Measurements from ENCODE around the gene CPT1C. TPM values are rescaled to one million over a fixed set of nuclear protein-coding genes. Genes with fewer than 3 reads are reported as not detected.

CPT1C gene
- polyA plus RNA-seq, 1 donor from 2014 or later = 204 TPM

GRCh38 chr19:49738268-49738667 is 47.4 kb downstream of the CPT1C start:
- Histone ChIP-seq H3K36me3 (ENCODE audit: insufficient read depth, low read length) (no peaks in the 10 kb centered on the region), H3K4me3 (ENCODE audit: low read length) (no peak overlapping the region), H3F3A (ENCODE audit: insufficient read depth, low read length, poor library complexity, severe bottlenecking) (no peaks in the 10 kb centered on the region), H3K9me2 (ENCODE audit: insufficient read depth, low read length) (no peaks in the 10 kb centered on the region), H3K27me3 (ENCODE audit: insufficient read depth, low read depth, low read length) (no peaks in the 10 kb centered on the region), H3K27ac (ENCODE audit: low read length) (no peak overlapping the region), H3K4me2 (ENCODE audit: low read length) (no peak overlapping the region), H3K9ac (ENCODE audit: low read length) (no peak overlapping the region), H4K20me1 (ENCODE audit: insufficient read depth) (no peaks in the 10 kb centered on the region), H2AFZ (ENCODE audit: low read depth, low read length) (no peak overlapping the region), H3K9me3 (ENCODE audit: low read length) (no peaks in the 10 kb centered on the region), H3K79me2 (replicated peaks; ENCODE audit: insufficient read depth, low read length) (no peaks in the 10 kb centered on the region)
- TF ChIP-seq POLR2AphosphoS5 (IDR thresholded peaks at IDR 0.05) = no peak
- TF ChIP-seq SMC3 (conservative IDR thresholded peaks at IDR 0.05; ENCODE audit: poor library complexity) = no peak
- TF ChIP-seq RAD21 (conservative IDR thresholded peaks at IDR 0.05) = no peak
- TF ChIP-seq CTCF (IDR thresholded peaks at IDR 0.05; ENCODE audit: poor library complexity, severe bottlenecking) = no peak
- no peak for TF ChIP-seq MXI1 (conservative IDR thresholded peaks at IDR 0.05; ENCODE audit: poor library complexity, severe bottlenecking)
- no peak for TF ChIP-seq EP300 (conservative IDR thresholded peaks at IDR 0.05; ENCODE audit: poor library complexity, severe bottlenecking)
- no peak for TF ChIP-seq EZH2 (IDR thresholded peaks at IDR 0.05; ENCODE audit: borderline replicate concordance, insufficient read depth, low read length, poor library complexity, severe bottlenecking)
- TF ChIP-seq TAF1 (IDR thresholded peaks at IDR 0.05; ENCODE audit: low read depth) = no peak
- no peak for TF ChIP-seq REST (IDR thresholded peaks at IDR 0.05; ENCODE audit: borderline replicate concordance)

- Histone ChIP-seq H3K9me3 (ENCODE audit: low read length) (no peaks in the 10 kb centered on the region), H3K27me3 (ENCODE audit: insufficient read depth, low read depth, low read length) (no peaks in the 10 kb centered on the region), H3K9ac (ENCODE audit: low read length) (no peak overlapping the region), H2AFZ (ENCODE audit: low read depth, low read length) (no peak overlapping the region), H3K27ac (ENCODE audit: low read length) (no peak overlapping the region), H3K9me2 (ENCODE audit: insufficient read depth, low read length) (no peaks in the 10 kb centered on the region), H3K36me3 (ENCODE audit: insufficient read depth, low read length) (no peaks in the 10 kb centered on the region), H4K20me1 (ENCODE audit: insufficient read depth) (no peaks in the 10 kb centered on the region), H3F3A (ENCODE audit: insufficient read depth, low read length, poor library complexity, severe bottlenecking) (no peaks in the 10 kb centered on the region), H3K4me2 (ENCODE audit: low read length) (no peak overlapping the region), H3K79me2 (replicated peaks; ENCODE audit: insufficient read depth, low read length) (no peaks in the 10 kb centered on the region), H3K4me3 (ENCODE audit: low read length) (no peak overlapping the region)
- TF ChIP-seq CTCF (IDR thresholded peaks at IDR 0.05; ENCODE audit: poor library complexity, severe bottlenecking) = no peak
- TF ChIP-seq EP300 (conservative IDR thresholded peaks at IDR 0.05; ENCODE audit: poor library complexity, severe bottlenecking) = no peak
- TF ChIP-seq REST (IDR thresholded peaks at IDR 0.05; ENCODE audit: borderline replicate concordance) = no peak
- TF ChIP-seq EZH2 (IDR thresholded peaks at IDR 0.05; ENCODE audit: borderline replicate concordance, insufficient read depth, low read length, poor library complexity, severe bottlenecking) = no peak
- TF ChIP-seq SMC3 (conservative IDR thresholded peaks at IDR 0.05; ENCODE audit: poor library complexity) = no peak
- no peak for TF ChIP-seq POLR2AphosphoS5 (IDR thresholded peaks at IDR 0.05)
Measured at GRCh38 chr19:49739098-49739497, 48.2 kb downstream of the CPT1C start.
